Measurements from ENCODE around the gene SUMF1.

DNA sequence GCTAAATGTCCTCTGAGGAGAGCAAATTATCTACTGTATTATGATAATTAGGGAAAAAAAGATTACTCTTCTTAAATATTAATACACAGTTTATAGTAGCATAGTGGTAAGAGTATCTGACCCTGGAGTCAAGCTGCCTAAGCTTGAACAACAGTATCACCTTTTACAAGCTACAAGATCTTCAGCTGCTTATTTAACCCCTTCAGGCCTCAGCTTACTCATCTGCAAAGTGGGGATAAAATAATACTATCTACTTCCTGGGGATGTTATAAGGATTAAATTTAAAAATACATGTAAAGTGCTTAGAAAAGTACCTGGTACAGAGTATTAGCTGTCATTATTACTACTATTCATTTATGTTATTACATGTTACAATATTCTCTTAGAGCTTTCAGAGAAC, 42.0 kb downstream of the SUMF1 start:
- TF ChIP-seq CTCF (IDR thresholded peaks at IDR 0.05) (no peak), POLR2AphosphoS5 (IDR thresholded peaks at IDR 0.05) (no peak), POLR2A (IDR thresholded peaks at IDR 0.05) (no peak)

Data from stomach (tissue), 4 donors.